PFSK-1 (cell line): ENCODE results near the gene CES1.

Source experiments
- POLR2AphosphoS5 ChIP-seq: IDR thresholded peaks from 2 replicates; pipeline ENCODE4 v1.6.1; 2012; ENCODE audit warnings: low read depth, mild to moderate bottlenecking, control low read depth, low read length, moderate library complexity
- TAF1 ChIP-seq: IDR thresholded peaks from 2 replicates; pipeline ENCODE4 v1.6.1; 2012; ENCODE audit warnings: low read length, control low read depth, borderline replicate concordance; ENCODE audit not compliant: insufficient read depth

- TF ChIP-seq POLR2AphosphoS5 (no peak), TAF1 (no peak)
Observed at GRCh38 chr16:55778757-55779156, 54.1 kb downstream of the CES1 start.
